ENCODE measurements around the gene B3GNT2.
"Not testable (repeated sequence)": the region's sequence is repeated elsewhere in the genome, so short reads cannot be mapped to it uniquely, and the experiment has no call there.

Gene B3GNT2

GRCh38 chr2:62197011-62197924 is 1.4 kb downstream of the B3GNT2 start:
- H3K9me3 Mint-ChIP-seq: no peaks in the 10 kb centered on the region
- peak overlapping the region; percentile 89 for H3K4me3 Mint-ChIP-seq
- H3K4me1 Mint-ChIP-seq: peaks cover 44% of the 10 kb centered on the region
- ATAC-seq: peak; percentile 20
- H3K27ac Mint-ChIP-seq: peak overlapping the region; percentile 90
- DNase-seq (ENCODE audit: low spot score in 2 of 2): peak in 1 of 2 donors; percentile 72
- peaks cover 6% of the 10 kb centered on the region for H3K36me3 Mint-ChIP-seq

DNA sequence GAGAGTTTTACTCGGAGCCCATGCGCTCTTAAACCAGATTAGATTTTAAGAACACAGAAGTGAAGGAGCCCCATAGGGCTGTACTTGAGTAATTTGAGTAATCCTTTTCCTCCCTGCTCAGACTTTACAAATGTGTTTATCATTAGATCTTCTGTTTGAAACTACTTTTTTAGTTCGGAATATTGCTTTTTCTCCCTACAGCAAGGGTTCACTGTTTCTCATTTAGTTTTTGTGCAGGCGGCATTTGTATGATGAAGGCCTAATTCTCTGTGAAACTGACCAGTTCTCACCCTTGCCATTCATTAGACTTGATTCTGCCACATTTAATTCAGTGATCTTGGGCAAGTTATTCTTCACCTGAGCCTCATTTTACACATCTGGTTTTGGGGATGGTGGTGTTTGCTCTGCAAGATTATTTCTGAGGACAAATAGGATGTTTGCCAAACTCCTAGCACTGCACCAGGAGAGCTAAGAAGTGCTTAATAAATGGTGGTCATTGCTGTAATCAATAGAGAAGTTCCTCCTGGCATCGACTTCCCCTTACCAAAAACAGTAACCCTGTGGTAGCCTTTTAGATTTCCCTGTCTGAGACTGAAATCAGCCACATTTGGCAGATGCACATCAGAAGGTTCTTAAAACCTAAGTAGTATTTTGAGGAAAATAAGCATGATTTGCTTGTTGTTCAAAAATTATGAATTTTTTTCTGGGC is 2.2 kb downstream of the B3GNT2 start:
- ATAC-seq: no peak
- Mint-ChIP-seq H3K27ac (peak overlapping the region; percentile 85), H3K4me3 (peak overlapping the region; percentile 89), H3K36me3 (peaks cover 6% of the 10 kb centered on the region), H3K9me3 (no peaks in the 10 kb centered on the region), H3K4me1 (peaks cover 52% of the 10 kb centered on the region)
- DNase-seq (ENCODE audit: low spot score in 2 of 2): no peak

GRCh38 chr2:62198854-62199253 is 2.9 kb downstream of the B3GNT2 start:
- peaks cover 60% of the 10 kb centered on the region for H3K4me1 Mint-ChIP-seq
- ATAC-seq; DNase-seq (ENCODE audit: low spot score in 2 of 2); H3K9me3 Mint-ChIP-seq; H3K36me3 Mint-ChIP-seq: not testable (repeated sequence)
- H3K27ac Mint-ChIP-seq: peak overlapping the region; percentile 82
- H3K4me3 Mint-ChIP-seq: peak overlapping the region; percentile 89

DNA sequence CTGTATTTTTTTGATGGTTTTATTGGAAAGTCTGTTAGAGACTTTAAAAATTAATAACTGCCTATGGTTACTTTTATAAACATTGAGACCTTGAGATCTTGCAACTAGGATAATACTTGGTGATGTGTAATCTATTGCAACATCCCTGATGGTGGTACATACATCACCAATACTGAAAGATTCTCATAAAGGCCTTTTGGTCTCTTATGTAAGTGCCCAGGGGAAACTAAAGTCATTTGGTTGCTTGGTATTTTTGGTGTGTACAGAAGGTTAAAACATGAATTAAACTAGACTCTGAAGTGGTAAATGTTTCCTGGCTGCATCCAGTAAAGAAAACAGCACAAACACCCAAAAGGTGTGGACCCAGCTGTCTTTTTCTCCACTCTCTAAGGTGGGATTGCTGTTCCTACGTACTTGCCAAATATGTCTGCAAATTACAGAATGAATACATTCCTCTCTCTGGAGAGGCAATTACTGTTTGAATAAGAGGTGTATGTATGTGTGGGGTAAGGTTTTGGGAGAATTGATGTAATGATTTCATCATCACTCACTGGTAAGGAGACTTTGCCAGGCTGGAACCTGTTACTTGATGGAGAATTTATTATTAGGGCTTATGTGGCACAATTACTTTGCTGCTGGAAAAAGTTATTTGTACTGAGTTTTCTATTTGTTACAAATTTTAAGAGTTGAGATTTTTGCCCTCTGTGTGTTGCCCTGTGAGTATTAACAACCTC is 3.6 kb downstream of the B3GNT2 start:
- Mint-ChIP-seq H3K9me3 (no peaks in the 10 kb centered on the region), H3K36me3 (peaks cover 9% of the 10 kb centered on the region), H3K27ac (peak overlapping the region; percentile 82), H3K4me1 (peaks cover 63% of the 10 kb centered on the region), H3K4me3 (peak overlapping the region; percentile 89)
- DNase-seq (ENCODE audit: low spot score in 2 of 2) (no peak), ATAC-seq (no peak)

DNA sequence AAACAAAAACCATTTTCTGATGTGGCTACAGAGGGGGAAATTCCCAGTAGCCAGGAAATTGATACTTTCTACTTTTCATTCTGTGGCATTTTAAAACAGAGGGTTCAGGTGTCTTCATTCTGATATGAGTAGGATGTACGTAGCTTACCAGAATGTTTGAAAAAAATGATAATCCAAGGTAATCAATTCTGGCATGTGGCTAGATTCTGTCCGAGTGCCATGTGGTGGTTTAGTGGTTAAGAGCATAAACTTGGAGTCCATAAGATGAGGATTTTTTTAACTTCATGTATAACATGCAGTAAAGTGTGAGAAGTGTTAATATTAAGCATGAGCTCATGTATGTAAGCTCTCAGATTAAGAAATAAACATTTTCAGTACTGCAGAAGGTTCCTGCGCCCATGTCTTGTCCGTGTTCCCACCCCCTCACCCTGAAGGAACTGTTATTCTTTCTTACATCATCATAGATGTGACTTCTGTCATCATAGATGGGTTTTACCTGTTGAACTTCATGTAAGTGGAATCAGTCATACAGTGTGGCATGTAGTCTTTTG is 4.5 kb downstream of the B3GNT2 start:
- peak overlapping the region; percentile 82 for H3K27ac Mint-ChIP-seq
- H3K9me3 Mint-ChIP-seq: no peaks in the 10 kb centered on the region
- H3K36me3 Mint-ChIP-seq: peaks cover 14% of the 10 kb centered on the region
- DNase-seq (ENCODE audit: low spot score in 2 of 2) (no peak), ATAC-seq (no peak)
- peaks cover 71% of the 10 kb centered on the region for H3K4me1 Mint-ChIP-seq
- peak overlapping the region; percentile 89 for H3K4me3 Mint-ChIP-seq

GRCh38 chr2:62200868-62201267 is 5.0 kb downstream of the B3GNT2 start:
- no peak for ATAC-seq
- peaks cover 76% of the 10 kb centered on the region for H3K4me1 Mint-ChIP-seq
- H3K36me3 Mint-ChIP-seq: peaks cover 14% of the 10 kb centered on the region
- peak overlapping the region; percentile 89 for H3K4me3 Mint-ChIP-seq
- peak overlapping the region; percentile 82 for H3K27ac Mint-ChIP-seq
- DNase-seq (ENCODE audit: low spot score in 2 of 2): no peak
- no peaks in the 10 kb centered on the region for H3K9me3 Mint-ChIP-seq

DNA sequence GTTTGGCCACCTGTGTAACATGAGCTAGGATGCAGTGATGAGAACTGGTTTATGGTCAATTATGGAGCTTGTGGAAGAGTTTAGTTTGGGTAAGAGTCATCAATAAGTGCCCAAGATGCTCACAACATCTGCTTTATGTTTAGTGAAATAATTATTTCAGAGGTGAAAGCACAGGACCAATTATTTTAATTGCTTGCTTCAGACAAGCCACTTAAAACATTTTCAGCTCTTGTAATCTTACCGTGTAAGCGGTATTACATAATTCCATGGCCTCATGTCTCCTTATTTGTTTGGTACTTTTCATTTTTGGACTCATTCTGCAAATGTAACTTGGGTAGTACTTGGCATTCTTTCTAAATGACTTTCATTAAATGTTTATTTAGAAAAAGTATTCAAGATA is 5.4 kb downstream of the B3GNT2 start:
- peak overlapping the region; percentile 82 for H3K27ac Mint-ChIP-seq
- peaks cover 81% of the 10 kb centered on the region for H3K4me1 Mint-ChIP-seq
- no peak for ATAC-seq
- peaks cover 14% of the 10 kb centered on the region for H3K36me3 Mint-ChIP-seq
- H3K4me3 Mint-ChIP-seq: peak overlapping the region; percentile 43
- H3K9me3 Mint-ChIP-seq: no peaks in the 10 kb centered on the region
- DNase-seq (ENCODE audit: low spot score in 2 of 2): no peak

- H3K4me3 Mint-ChIP-seq: peak overlapping the region; percentile 43
- peak; percentile 33 for ATAC-seq
- H3K4me1 Mint-ChIP-seq: peaks cover 89% of the 10 kb centered on the region
- DNase-seq (ENCODE audit: low spot score in 2 of 2): peak in 1 of 2 donors; percentile 64
- no peaks in the 10 kb centered on the region for H3K9me3 Mint-ChIP-seq
- H3K36me3 Mint-ChIP-seq: peaks cover 18% of the 10 kb centered on the region
- H3K27ac Mint-ChIP-seq: peak overlapping the region; percentile 82
Measured at GRCh38 chr2:62202019-62202722, 6.3 kb downstream of the B3GNT2 start.

DNA sequence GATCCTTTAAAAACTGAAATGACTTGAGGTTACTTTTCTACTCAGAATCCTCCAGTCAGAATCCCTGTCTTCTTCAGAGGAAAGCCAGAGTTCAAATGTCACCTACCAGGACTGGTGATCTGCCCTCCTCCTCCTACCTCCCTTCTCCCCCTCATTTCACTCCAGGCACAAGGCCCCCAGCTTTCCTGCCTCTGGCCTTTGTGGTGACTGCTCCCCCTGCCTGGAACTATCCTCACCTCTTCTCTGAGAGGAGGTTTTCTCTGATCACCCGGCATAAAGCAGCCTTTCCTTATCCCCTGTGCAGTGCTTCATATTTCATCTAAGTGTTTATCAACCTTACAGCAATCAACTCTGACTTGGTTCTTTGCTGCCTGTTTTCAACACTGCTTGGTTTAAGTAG is 6.8 kb downstream of the B3GNT2 start:
- Mint-ChIP-seq H3K4me1 (peaks cover 92% of the 10 kb centered on the region), H3K4me3 (peak overlapping the region; percentile 43), H3K9me3 (no peaks in the 10 kb centered on the region), H3K27ac (peak overlapping the region; percentile 82), H3K36me3 (peaks cover 19% of the 10 kb centered on the region)
- DNase-seq (ENCODE audit: low spot score in 2 of 2) (no peak), ATAC-seq (no peak)

GRCh38 chr2:62203459-62203858 is 7.5 kb downstream of the B3GNT2 start:
- ATAC-seq (no peak), DNase-seq (ENCODE audit: low spot score in 2 of 2) (no peak)
- peaks cover 14% of the 10 kb centered on the region for H3K36me3 Mint-ChIP-seq
- peaks cover 92% of the 10 kb centered on the region for H3K4me1 Mint-ChIP-seq
- H3K4me3 Mint-ChIP-seq: no peak overlapping the region
- peak overlapping the region; percentile 82 for H3K27ac Mint-ChIP-seq
- H3K9me3 Mint-ChIP-seq: no peaks in the 10 kb centered on the region

- no peak for DNase-seq (ENCODE audit: low spot score in 2 of 2)
- no peak overlapping the region for H3K4me3 Mint-ChIP-seq
- H3K27ac Mint-ChIP-seq: peak overlapping the region; percentile 67
Measured at GRCh38 chr2:62204998-62205496, 9.1 kb downstream of the B3GNT2 start.

DNA sequence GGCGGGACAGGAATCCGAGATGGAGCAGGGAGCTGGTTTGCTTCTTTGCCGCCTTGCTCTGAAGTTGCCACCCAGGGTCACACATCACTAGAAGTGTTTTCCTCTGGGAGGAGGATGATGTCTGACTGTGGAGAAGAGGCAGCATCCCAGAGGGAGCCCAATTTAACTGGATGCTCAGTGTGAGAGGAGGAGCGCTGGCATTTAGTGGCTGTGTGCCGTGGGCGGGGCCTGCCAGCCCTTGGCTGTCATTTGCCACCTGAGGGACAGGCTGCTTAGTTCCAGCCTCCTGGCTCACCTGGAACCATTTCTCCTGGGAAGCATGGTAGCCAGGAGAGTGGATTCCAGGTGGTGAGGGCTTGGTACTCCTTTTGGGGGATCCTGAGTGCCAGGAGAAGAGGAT is 9.6 kb downstream of the B3GNT2 start:
- Mint-ChIP-seq H3K27ac (peak overlapping the region; percentile 67), H3K36me3 (peaks cover 20% of the 10 kb centered on the region), H3K4me1 (peaks cover 95% of the 10 kb centered on the region), H3K9me3 (no peaks in the 10 kb centered on the region), H3K4me3 (no peak overlapping the region)
- ATAC-seq (no peak), DNase-seq (ENCODE audit: low spot score in 2 of 2) (no peak)

More at GRCh38 chr2:62204998-62205496, 9.1 kb downstream of the B3GNT2 start:
- Mint-ChIP-seq H3K4me1 (peaks cover 95% of the 10 kb centered on the region), H3K9me3 (no peaks in the 10 kb centered on the region), H3K36me3 (peaks cover 20% of the 10 kb centered on the region)
- no peak for ATAC-seq

DNA sequence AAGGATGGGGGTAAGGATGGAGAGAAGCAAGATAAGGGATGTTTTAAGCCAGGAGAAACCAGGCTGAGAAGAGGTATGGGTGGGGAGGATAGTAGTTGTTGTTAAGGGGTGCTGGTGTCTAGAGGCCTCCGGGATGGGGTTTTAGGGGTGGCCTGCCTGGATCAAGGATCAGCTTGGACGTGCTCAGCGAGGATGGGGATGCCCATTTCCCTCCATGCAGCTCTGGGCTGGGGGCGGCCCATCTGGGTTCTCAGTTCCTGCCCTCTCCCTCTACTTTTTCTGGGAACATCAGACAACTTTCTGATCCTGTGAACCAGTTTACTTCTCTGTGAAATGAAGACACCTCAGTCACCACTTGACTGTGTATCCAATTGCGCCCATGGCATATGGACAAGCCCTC is 10.1 kb downstream of the B3GNT2 start:
- Mint-ChIP-seq H3K27ac (peak overlapping the region; percentile 67), H3K9me3 (no peaks in the 10 kb centered on the region), H3K4me3 (no peak overlapping the region), H3K36me3 (peaks cover 20% of the 10 kb centered on the region), H3K4me1 (peaks cover 95% of the 10 kb centered on the region)
- DNase-seq (ENCODE audit: low spot score in 2 of 2): no peak
- no peak for ATAC-seq

GRCh38 chr2:62207491-62207890 is 11.6 kb downstream of the B3GNT2 start:
- H3K9me3 Mint-ChIP-seq: peaks cover 8% of the 10 kb centered on the region
- H3K4me3 Mint-ChIP-seq: no peak overlapping the region
- H3K36me3 Mint-ChIP-seq: peaks cover 20% of the 10 kb centered on the region
- no peak for DNase-seq (ENCODE audit: low spot score in 2 of 2)
- H3K27ac Mint-ChIP-seq: peak overlapping the region; percentile 64
- H3K4me1 Mint-ChIP-seq: peaks cover 92% of the 10 kb centered on the region
- no peak for ATAC-seq

Data from stimulated activated effector memory CD8-positive, alpha-beta T cell treated with anti-CD3 and anti-CD28 coated beads, Interleukin-12 subunit alpha, Interleukin-12 subunit beta, amount 100 ng/mL, for 72 hours (primary cell).